GM18508 (cell line): Measurements from ENCODE around the gene MTFMT.
A peak's percentile ranks its signal among the peaks of the same experiment; 100 is the strongest.

Experiments
- ATAC-seq: cut with Tn5 transposase; IDR thresholded peaks from one replicate; pipeline ENCODE4 v1.9.1; 2021; ENCODE audit warnings: moderate number of reproducible peaks; ENCODE audit not compliant: insufficient read depth, unreplicated experiment

MTFMT gene

GRCh38 chr15:64989416-64990167 is 39.8 kb downstream of the MTFMT start, which contains the start of gene SPG21:
Gene SPG21 (minus strand): TSS chr15:64989914. CDS start chr15:64983569, 6,345 bp downstream.
- ATAC-seq, result peak; percentile 72

- ATAC-seq, result no peak
These were observed 42.3 kb downstream of the MTFMT start for GRCh38 chr15:64987136-64987535.

GRCh38 chr15:64985366-64986033 is 43.9 kb downstream of the MTFMT start:
- ATAC-seq, result no peak

- no peak for ATAC-seq
These were observed 47.0 kb downstream of the MTFMT start for GRCh38 chr15:64982472-64982871.

GRCh38 chr15:64981812-64982431 is 47.5 kb downstream of the MTFMT start:
- ATAC-seq, result no peak

GRCh38 chr15:64979252-64979710 is 50.2 kb downstream of the MTFMT start:
- no peak for ATAC-seq

GRCh38 chr15:64975390-64975789 is 54.0 kb downstream of the MTFMT start:
- ATAC-seq, result no peak

GRCh38 chr15:64970698-64971097 is 58.7 kb downstream of the MTFMT start:
- no peak for ATAC-seq

GRCh38 chr15:64969401-64969800 is 60.0 kb downstream of the MTFMT start:
- ATAC-seq, result no peak

GRCh38 chr15:64961013-64961412 is 68.4 kb downstream of the MTFMT start:
- no peak for ATAC-seq

GRCh38 chr15:64960153-64960552 is 69.3 kb downstream of the MTFMT start:
- ATAC-seq, result no peak

GRCh38 chr15:64959128-64959527 is 70.3 kb downstream of the MTFMT start:
- ATAC-seq, result no peak

GRCh38 chr15:64954395-64954794 is 75.0 kb downstream of the MTFMT start:
- no peak for ATAC-seq

GRCh38 chr15:64951777-64952418 is 77.5 kb downstream of the MTFMT start:
- no peak for ATAC-seq
